IPS-11a (cell line): ENCODE measurements around the gene LINC00305.

Experiments
- H3K4me3 ChIP-seq: one replicate; pipeline ENCODE4 v1.5.1; 2013; ENCODE audit warnings: low read depth, low read length, control low read depth

LINC00305 gene

GRCh38 chr18:64037812-64038414 lies 111.0 kb downstream of the LINC00305 start:
- no peak overlapping the region for H3K4me3 ChIP-seq

- H3K4me3 ChIP-seq, result no peak overlapping the region
These were observed 116.6 kb downstream of the LINC00305 start for GRCh38 chr18:64032312-64032711.

GRCh38 chr18:64031411-64031810 lies 117.5 kb downstream of the LINC00305 start:
- no peak overlapping the region for H3K4me3 ChIP-seq
